NCI-H187 (cell line): ENCODE measurements around the gene CYP19A1.

Experiments used
- DNase-seq, 2 experiments: peaks; one replicate each; lab custom pipeline; 2025; lab: John Stamatoyannopoulos, UW

Gene CYP19A1

GRCh38 chr15:51183076-51183475 is 155.3 kb downstream of the CYP19A1 start:
- no peak for DNase-seq

DNA sequence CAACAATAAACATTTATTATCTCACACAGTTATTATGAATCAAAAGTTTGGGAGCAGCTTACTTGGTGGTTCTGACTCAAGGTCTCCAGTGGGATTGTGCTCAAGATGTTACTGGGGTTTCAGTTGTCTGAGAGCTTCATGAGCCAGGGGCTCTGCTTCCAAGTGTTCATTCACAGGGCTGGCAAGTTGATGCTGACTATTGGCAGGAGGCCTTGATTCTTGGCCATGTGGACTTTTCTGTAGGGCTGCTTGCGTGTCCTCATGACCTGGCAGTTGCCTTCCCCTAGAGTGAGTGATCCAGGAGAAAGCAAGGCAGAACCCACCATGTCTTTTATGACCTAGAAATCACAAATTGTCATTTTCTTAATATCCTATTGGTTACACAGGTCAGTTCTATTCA is 156.5 kb downstream of the CYP19A1 start:
- DNase-seq: no peak

- no peak for DNase-seq
These were observed 157.2 kb downstream of the CYP19A1 start for GRCh38 chr15:51181221-51181620.

- DNase-seq: no peak
These were observed 157.9 kb downstream of the CYP19A1 start for GRCh38 chr15:51180534-51180933.

GRCh38 chr15:51180011-51180410 is 158.4 kb downstream of the CYP19A1 start:
- no peak for DNase-seq

- DNase-seq: no peak
These were observed 166.2 kb downstream of the CYP19A1 start for GRCh38 chr15:51172193-51172592.

DNA sequence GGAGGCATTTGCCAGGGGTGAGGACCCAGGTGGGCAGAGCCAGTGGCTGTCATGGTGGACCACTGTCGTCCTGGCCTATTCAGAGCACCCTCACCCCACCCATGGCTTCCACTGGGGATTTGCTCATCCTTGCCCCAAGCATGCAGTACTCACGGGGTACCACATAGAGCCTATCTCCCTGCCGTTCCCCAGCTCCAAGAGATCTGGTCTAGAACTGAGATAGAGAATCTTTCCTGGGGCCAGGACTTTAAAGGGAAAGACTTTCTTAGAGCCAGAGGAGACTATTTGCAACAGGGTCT is 166.8 kb downstream of the CYP19A1 start:
- DNase-seq: no peak

GRCh38 chr15:51170882-51171633 is 167.3 kb downstream of the CYP19A1 start:
- no peak for DNase-seq

- DNase-seq: no peak
These were observed 169.7 kb downstream of the CYP19A1 start for GRCh38 chr15:51168700-51169099.

DNA sequence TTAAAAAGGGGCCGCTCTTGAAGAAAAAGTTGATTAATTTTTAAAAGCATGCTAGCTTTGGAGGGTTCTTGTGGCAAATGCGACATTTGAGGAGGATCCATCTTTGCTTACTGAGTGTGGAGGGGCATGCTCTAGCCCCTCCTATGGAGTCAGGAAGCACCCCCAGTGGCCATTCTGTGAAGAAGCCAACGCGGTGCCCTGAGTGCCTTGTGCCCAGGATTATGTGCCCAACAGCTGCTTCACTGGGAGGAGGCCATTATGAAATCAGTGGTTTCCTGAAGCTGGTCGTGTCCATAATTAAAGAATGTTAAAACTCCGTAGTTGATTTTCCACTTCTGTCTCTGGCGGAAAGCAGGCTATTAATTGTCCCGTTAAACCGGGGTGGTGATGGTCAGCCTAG is 174.6 kb downstream of the CYP19A1 start:
- DNase-seq: no peak

DNA sequence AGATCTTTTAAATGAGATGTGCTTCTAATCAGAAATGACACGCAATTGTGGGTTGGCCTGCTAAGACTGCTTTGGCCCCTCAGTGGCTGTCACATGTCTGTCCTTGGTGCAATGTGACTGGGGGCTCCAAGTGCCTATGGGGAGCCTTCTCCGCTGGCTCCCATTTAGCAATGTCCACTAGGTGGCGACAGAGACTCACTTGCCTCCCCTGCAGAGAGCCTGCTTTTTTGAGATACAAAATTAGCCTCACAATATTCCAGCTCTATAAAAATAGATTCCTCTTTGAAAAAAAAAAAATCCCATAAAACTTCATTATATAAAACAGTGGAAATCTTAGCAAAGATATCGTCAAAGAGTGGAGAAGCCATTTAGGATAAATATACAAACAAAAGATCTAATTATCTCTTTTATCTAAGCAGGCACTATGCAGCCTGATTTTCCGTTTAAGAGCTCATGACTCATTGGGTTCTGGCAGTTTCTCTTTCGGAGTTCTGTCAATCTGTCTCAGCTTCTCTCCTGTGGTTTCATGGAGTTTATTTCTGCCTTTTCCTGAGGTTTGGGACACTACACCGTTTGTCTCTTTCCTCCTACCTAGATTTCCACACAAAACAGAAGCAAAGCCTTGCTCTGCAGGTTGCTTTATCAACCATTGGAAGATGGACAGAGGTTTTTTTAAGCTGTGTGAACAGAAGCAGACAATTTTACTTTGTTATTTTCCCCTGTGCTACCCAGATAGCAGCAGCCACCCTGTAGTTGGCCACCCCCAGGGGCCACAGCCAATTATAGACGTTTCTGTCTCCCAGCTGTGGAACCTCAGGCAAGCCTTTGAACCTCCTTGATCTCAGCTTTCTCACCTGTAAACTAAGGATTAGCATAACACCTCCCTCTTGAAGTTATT is 175.3 kb downstream of the CYP19A1 start:
- DNase-seq: no peak

DNA sequence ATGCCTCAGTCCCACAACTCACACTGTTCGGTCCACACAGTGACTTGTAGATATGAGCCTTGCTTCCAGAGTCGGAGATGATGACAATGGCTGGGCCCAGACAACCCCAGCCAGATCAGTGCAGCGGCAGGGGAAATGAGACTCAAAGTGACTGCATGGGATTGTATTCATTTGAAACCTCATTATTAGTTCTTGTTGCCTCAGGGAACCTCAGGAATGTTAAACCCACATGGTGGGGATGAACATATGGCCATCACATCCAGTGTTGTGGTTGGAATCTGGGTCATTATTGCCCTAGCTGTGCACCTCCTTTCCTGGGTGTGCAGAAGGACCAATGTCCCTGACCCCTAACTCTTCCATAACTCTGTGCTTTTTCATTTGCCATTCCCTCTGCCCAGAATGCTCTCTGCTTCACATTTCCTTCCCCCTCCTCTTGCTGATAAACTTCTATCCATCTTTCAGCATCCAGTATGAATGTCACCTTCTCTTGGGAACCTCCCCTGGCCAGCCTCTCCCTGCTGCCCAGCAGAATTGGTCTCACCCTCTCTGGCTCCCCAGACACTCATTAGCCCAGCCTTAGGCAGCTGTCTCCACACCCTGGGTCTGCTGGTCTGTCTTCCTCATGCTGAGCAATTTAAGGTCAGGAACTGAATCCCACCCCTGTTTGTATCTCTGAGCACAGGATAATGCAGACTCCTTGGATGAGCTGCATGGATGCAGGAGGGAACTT is 176.7 kb downstream of the CYP19A1 start:
- no peak for DNase-seq

GRCh38 chr15:51160484-51160883 is 177.9 kb downstream of the CYP19A1 start:
- DNase-seq: no peak
